Adipocyte (in vitro differentiated cells): ENCODE data around the gene PCYOX1L.
A peak's percentile ranks its signal among the peaks of the same experiment; 100 is the strongest.

ENCODE experiments used
- DNase-seq: peaks from one replicate; pipeline ENCODE4 v3.0.0-alpha.2; 2015; ENCODE audit warnings: low read depth
- H3K27me3 ChIP-seq: replicated peaks from 2 replicates; pipeline ENCODE4 v1.7.0; 2013; ENCODE audit warnings: mild to moderate bottlenecking, low read length, moderate library complexity; ENCODE audit not compliant: control insufficient read depth, insufficient read depth
- H3K36me3 ChIP-seq: 2 replicates; pipeline ENCODE4 v1.7.0; 2013; ENCODE audit warnings: low read length, mild to moderate bottlenecking, moderate library complexity; ENCODE audit not compliant: control insufficient read depth, insufficient read depth, severe bottlenecking
- H3K4me1 ChIP-seq: 2 replicates; pipeline ENCODE4 v1.7.0; 2013; ENCODE audit warnings: mild to moderate bottlenecking, low read length, moderate library complexity; ENCODE audit not compliant: control insufficient read depth, insufficient read depth
- H3K4me3 ChIP-seq: 2 replicates; pipeline ENCODE4 v1.7.0; 2013; ENCODE audit warnings: mild to moderate bottlenecking, low read length, moderate library complexity
- H3K9ac ChIP-seq: 2 replicates; pipeline ENCODE4 v1.7.0; 2013; ENCODE audit warnings: mild to moderate bottlenecking, low read length, moderate library complexity
- H3K9me3 ChIP-seq: 2 replicates; pipeline ENCODE4 v1.7.0; 2013; ENCODE audit warnings: mild to moderate bottlenecking, low read length, moderate library complexity; ENCODE audit not compliant: control insufficient read depth

Gene PCYOX1L

DNA sequence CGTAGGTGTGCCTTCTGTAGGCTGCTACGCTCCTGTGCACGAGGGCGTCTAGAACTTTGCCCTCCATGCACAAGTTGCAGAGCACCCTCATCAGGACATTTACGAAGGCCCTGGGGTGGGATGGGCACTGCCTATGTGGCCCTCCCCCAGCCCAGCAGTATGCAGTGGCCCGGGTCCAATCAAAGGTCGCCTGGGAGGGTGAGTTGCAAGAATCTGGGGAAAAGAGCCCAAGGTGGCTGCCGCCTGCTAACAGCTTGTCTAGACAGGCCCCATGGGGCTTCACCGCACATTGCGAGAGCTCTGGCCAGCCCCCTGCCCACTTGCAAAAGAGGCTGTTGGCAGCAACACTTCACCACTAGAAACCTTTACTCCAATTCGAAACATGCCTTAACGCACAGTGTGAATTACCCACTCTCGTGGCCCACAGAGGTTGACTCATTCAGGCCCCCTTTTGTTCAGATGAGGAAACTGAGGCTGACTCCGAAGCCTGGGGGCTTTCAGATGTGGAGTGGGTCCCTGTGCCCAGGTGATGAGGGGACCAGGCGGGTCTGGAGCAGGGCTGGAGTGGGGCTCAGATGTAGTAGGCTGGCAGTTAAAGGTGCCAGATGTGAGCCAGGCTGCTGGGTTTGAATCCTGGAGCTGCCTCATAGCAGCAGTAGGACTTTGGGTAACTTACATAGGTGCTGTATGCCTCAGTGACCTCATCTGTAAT is 53.0 kb downstream of the PCYOX1L start:
- Histone ChIP-seq H3K27me3 (no peaks in the 10 kb centered on the region), H3K4me3 (peak overlapping the region; percentile 84), H3K9ac (peak overlapping the region; percentile 97), H3K36me3 (peaks cover 21% of the 10 kb centered on the region), H3K4me1 (peaks cover 81% of the 10 kb centered on the region), H3K9me3 (no peaks in the 10 kb centered on the region)
- DNase-seq: no peak

DNA sequence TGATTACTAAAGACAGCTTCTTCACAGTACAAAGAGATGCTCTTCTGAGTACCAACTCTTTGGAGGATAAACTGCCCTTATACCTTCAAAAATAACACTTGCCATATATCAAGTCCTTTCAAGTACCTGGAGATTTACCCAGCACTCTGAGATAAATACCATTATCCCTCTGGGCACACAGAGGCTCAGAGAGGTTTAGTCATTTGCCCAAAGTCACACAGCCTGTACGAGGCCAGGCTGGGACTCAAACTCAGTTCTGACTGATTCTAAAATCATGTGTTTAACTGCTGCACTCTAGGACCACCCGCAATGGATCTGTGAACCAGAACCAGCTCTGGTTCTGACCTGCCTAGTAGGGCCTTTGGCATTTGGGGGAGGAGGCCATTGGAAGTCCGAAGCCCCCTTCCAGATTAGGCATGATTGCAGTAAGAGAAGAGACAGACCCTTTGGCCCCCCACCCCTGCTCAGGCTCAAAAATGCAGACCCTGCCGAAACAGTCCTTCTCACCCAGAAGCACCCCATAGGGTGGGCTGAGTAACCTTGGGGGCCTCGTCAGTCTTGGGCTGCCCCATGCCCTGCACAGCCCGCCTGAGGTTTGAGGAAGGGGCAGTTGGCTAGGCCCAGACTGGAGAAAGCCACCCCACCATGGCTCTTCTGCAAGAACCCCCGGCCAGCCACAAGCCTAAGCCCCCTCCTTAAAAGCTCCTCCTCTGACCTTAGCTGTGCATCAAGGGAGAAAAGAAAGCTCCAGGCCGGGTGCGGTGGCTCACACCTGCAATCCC is 54.1 kb downstream of the PCYOX1L start:
- no peaks in the 10 kb centered on the region for H3K27me3 ChIP-seq
- H3K4me3 ChIP-seq: no peak overlapping the region
- peaks cover 30% of the 10 kb centered on the region for H3K36me3 ChIP-seq
- no peak for DNase-seq
- H3K4me1 ChIP-seq: peaks cover 72% of the 10 kb centered on the region
- H3K9ac ChIP-seq: peak overlapping the region; percentile 72
- H3K9me3 ChIP-seq: no peaks in the 10 kb centered on the region

GRCh38 chr5:149412783-149413476 is 55.1 kb downstream of the PCYOX1L start:
- DNase-seq: no peak
- Histone ChIP-seq H3K9ac (peak overlapping the region; percentile 72), H3K4me1 (peaks cover 73% of the 10 kb centered on the region), H3K36me3 (peaks cover 37% of the 10 kb centered on the region), H3K9me3 (no peaks in the 10 kb centered on the region), H3K4me3 (peak overlapping the region; percentile 20), H3K27me3 (no peaks in the 10 kb centered on the region)

GRCh38 chr5:149413477-149414210 is 55.8 kb downstream of the PCYOX1L start:
- Histone ChIP-seq H3K36me3 (peaks cover 45% of the 10 kb centered on the region), H3K4me1 (peaks cover 70% of the 10 kb centered on the region), H3K9me3 (no peaks in the 10 kb centered on the region), H3K27me3 (no peaks in the 10 kb centered on the region), H3K4me3 (no peak overlapping the region), H3K9ac (peak overlapping the region; percentile 72)
- DNase-seq: no peak

DNA sequence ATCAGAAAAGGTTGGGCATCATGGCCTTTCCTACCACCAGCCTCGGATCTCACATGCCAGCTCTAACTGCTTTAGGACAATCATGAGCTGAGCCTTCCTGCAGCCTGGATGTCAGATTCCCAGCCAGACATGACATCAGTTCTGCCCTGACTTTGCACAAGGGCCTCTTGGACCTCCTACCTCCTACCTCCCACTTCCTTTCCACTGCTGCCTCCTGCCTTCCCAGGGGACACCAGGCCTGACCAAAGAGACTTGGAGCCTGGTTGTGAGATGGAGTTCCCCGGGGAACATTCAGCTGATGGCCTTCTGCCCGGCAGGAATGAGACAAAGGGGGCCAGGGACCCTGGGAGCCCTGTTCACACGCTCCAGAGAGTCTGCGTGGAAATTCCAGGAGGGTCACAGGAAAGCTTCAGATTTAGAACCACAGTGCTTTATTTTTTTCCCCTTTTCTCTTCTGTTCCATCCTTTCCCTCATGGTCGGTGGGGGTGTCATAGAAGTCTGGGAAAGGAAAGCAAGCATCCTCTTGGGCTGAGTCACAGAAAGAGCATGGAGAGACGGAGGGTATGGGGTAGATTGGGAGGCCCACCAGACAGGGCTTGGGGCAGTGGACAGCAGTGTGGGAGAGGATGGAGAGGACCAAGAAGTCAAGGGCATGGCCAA is 56.7 kb downstream of the PCYOX1L start:
- no peaks in the 10 kb centered on the region for H3K27me3 ChIP-seq
- peaks cover 69% of the 10 kb centered on the region for H3K4me1 ChIP-seq
- no peak overlapping the region for H3K4me3 ChIP-seq
- peaks cover 48% of the 10 kb centered on the region for H3K36me3 ChIP-seq
- peak; percentile 56 for DNase-seq
- H3K9ac ChIP-seq: peak overlapping the region; percentile 72
- no peaks in the 10 kb centered on the region for H3K9me3 ChIP-seq

DNA sequence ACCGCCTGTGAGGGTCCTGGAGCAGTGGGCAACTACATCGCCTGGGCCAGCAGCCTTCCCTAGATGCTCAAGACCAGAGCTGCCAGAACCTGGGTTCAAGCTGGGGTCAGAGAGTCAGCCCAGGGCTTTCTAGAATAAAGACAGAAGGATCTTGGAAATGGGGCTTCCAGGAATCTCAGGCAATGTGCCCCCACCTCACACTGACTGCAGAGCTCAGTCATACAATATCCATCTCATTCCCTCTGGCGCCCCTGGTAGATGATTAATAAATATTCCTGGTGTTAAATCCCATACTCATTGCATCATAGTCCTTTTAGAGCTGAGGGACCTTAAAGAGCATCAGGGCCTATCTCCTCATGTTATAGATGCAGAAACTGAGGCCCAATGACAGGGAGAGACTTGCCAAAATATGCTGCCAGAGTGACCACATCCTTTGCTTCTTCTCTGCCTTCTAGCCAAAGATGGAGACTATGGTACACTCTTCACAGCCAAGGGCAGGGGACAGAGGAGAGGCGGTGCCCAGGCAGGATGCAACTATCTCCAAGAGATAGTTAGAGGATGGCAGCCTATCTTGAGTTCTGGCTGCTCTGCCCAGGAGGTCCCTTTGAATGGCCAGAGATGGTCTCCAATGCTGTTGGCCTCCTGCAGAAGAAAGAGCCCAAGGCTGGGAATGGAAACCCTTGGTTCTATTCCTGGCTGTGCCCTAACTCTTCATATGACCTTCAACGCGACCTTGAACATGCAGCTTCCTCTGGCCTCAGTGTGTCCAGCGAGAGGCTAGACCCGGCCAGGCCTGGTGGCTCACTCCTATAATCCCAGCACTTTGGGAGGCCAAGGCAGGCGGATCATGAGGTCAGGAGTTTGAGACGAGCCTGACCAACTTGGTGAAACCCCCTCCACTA is 57.5 kb downstream of the PCYOX1L start:
- Histone ChIP-seq H3K27me3 (no peaks in the 10 kb centered on the region), H3K4me3 (no peak overlapping the region), H3K9ac (peak overlapping the region; percentile 72), H3K9me3 (no peaks in the 10 kb centered on the region), H3K4me1 (peaks cover 70% of the 10 kb centered on the region), H3K36me3 (peaks cover 41% of the 10 kb centered on the region)
- no peak for DNase-seq

GRCh38 chr5:149416987-149417710 is 59.3 kb downstream of the PCYOX1L start:
- H3K4me1 ChIP-seq: peaks cover 71% of the 10 kb centered on the region
- no peaks in the 10 kb centered on the region for H3K9me3 ChIP-seq
- peak overlapping the region; percentile 37 for H3K9ac ChIP-seq
- no peak overlapping the region for H3K4me3 ChIP-seq
- DNase-seq: no peak
- H3K27me3 ChIP-seq: no peaks in the 10 kb centered on the region
- peaks cover 54% of the 10 kb centered on the region for H3K36me3 ChIP-seq

DNA sequence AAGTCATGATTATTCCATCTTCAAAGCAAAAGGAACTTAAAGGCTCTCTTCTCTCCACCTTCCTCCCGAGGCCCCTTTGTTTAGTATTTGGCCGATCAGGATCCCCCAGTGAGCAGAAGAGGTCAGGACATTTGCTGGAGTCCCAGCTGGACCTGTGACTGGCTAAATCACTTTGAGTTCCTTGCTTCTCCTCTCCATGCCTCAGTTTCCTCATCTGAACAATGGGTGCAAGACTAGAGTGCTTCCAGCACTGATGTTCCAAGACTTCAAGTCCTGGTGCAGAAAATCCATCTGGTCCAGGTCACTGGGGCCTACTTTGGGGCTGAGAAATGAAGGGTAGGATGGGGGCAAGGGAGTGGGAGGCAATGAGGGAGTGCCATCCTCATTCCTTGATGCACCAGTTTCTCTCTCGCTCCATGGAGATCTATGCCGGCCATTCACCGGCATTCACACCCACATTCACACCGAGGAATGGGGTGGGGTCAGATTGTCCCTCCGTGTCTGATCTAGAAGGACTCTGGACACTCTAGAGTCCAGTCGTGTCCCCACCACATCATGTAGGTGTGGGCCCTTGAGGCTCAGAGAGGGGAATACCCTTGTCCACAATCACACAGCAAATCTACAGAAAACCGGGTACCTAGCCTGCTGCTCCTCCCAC is 60.0 kb downstream of the PCYOX1L start:
- H3K4me3 ChIP-seq: no peak overlapping the region
- H3K36me3 ChIP-seq: peaks cover 59% of the 10 kb centered on the region
- H3K9me3 ChIP-seq: no peaks in the 10 kb centered on the region
- peak overlapping the region; percentile 37 for H3K9ac ChIP-seq
- no peaks in the 10 kb centered on the region for H3K27me3 ChIP-seq
- no peak for DNase-seq
- H3K4me1 ChIP-seq: peaks cover 70% of the 10 kb centered on the region

- Histone ChIP-seq H3K4me1 (peaks cover 64% of the 10 kb centered on the region), H3K9me3 (no peaks in the 10 kb centered on the region), H3K4me3 (no peak overlapping the region), H3K36me3 (peaks cover 71% of the 10 kb centered on the region), H3K27me3 (no peaks in the 10 kb centered on the region), H3K9ac (peak overlapping the region; percentile 69)
- DNase-seq: no peak
Observed at GRCh38 chr5:149418910-149419531, 61.2 kb downstream of the PCYOX1L start.
